Mucosa of gallbladder (tissue), 1 donor: ENCODE measurements around the gene CRIP3. TPM values are rescaled to one million over a fixed set of nuclear protein-coding genes. Genes with fewer than 3 reads are reported as not detected.
A peak's percentile ranks its signal among the peaks of the same experiment; 100 is the strongest.

Source experiments
- DNase-seq: peaks from one replicate; pipeline ENCODE4 v3.0.0-alpha.2; 2020; ENCODE audit warnings: low spot score
- total RNA-seq: library from RNA; stranded (reverse); gene quantifications from one replicate; pipeline ENCODE4 v1.2.1, GENCODE V29; 2021
- donor health status: DM: no; HTN: no; CAD: no.

CRIP3 gene
- total RNA-seq, 1 donor from 2014 or later = 7.3 TPM

DNA sequence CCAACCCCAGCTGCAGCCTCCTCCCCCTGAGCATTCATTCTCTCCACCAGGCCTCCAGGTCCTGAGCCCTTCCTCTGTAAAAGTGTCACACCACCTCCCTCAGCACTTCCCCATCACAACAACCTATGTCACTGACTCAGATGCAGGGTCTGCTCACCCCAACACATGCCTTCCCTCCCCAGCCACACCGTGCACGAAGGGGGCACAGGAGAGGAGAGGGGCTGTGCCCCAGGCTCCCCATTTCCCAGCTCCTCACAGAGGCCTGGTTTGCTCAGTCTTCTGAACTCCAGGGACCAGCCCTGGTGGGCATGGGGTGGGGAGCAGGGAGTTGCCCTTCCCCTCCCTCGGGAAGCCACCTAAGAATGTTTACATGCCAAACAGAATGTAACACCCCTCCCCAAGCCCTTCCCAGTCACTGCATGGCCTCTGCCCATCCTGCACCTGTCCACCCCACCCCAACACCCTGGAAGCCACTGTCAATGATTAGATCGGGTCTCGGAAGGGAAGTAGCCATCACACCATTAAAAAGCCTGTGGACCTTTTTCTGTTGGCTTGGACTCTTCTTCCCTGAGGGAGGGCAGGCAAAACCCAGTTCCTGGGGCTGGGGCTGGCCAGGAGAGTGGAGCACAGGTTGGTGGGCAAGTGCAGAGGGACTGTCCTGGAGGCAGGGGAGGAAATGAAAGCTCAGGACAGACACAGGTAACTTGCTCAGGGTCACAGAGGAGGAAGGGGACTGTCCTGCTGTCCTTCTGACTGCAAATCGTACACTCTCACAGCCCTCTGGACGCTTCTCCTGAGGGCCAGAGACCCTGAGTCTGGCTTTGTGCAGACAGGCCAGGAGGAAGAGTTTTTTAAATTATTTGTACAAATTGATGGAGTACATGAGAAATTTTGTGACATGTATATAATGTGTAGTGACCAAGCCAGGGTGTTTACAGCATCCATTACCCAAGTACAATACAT is 20.6 kb downstream of the CRIP3 start:
- DNase-seq = no peak

GRCh38 chr6:43286980-43287716 is 21.5 kb downstream of the CRIP3 start:
- DNase-seq = no peak

DNA sequence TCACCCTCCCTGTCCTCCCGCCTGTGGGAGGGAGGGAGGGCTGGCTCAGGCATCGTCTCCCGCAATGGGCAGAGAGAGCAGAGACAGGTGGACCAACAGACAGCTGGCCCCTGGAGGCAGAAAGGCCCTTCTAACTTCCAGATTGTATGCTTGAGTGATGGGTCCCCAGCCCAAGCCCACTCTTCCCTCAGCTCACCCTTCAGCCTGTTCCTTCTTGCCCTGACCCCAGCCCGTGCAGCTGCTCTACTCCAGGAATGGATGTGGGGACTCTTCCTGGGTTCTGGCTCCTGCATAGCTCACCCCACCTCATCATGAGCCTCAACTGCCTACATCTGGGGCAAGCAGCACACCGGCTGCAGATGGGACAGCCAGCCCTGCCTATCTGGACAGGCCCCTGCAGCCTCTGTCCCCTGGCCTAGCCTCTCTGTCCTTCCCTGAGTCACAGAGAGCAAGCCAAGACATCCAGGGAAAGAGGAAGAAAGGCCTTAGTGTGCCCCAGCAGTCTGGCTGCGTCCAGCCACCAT is 22.1 kb downstream of the CRIP3 start:
- DNase-seq = no peak

GRCh38 chr6:43285832-43286231 is 22.8 kb downstream of the CRIP3 start:
- DNase-seq = no peak

DNA sequence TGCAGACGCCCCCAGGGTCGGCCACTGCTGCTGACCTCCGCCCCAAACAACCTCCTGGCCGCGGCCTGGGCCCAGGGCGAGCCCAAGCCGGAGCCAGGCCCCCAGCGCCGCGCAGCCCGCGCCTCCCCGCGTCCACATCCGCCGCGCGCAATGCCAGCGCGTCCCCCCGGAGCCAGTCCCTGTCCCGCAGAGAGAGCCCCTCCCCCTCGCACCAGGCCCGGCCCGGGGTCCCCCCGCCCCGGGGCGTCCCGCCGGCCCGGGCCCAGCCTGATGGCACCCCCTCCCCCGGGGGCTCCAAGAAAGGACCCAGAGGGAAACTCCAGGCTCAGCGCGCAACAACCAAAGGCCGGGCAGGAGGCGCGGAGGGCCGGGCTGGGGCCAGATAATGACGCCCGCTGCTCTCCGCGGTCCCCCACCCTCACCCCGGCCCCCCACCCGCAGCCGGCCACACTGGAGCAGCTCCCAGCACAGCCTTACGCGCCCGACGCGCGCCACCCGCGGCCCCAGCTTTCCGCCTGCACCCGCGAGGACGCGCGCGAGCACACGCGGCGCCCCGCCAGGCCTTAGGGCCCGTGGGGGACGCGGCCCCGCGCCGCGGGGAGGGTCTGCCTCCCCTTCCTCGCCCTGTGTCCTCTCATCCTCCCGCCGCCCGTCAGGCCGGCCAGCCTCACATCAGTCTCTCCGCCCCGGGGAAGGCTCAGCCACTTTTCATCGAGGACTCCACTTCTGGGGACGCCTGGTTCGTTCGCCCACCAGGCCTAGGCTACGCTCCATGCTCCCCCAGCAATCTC is 23.4 kb downstream of the CRIP3 start:
- DNase-seq = no peak

- no peak for DNase-seq
Measured at GRCh38 chr6:43283905-43284304, 24.7 kb downstream of the CRIP3 start.

DNA sequence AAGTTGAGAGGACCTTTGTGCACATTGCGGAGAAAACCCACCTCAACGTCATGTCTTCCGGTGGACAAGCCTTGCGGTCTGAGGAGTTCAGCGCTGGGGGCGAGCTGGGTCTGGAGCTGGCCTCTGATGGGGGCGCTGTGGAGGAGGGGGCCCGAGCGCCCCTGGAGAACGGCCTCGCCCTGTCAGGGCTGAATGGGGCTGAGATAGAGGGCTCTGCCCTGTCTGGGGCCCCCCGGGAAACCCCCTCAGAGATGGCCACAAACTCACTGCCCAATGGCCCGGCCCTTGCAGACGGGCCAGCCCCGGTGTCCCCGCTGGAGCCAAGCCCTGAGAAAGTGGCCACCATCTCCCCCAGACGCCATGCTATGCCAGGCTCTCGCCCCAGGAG is 25.1 kb downstream of the CRIP3 start:
- DNase-seq = no peak

DNA sequence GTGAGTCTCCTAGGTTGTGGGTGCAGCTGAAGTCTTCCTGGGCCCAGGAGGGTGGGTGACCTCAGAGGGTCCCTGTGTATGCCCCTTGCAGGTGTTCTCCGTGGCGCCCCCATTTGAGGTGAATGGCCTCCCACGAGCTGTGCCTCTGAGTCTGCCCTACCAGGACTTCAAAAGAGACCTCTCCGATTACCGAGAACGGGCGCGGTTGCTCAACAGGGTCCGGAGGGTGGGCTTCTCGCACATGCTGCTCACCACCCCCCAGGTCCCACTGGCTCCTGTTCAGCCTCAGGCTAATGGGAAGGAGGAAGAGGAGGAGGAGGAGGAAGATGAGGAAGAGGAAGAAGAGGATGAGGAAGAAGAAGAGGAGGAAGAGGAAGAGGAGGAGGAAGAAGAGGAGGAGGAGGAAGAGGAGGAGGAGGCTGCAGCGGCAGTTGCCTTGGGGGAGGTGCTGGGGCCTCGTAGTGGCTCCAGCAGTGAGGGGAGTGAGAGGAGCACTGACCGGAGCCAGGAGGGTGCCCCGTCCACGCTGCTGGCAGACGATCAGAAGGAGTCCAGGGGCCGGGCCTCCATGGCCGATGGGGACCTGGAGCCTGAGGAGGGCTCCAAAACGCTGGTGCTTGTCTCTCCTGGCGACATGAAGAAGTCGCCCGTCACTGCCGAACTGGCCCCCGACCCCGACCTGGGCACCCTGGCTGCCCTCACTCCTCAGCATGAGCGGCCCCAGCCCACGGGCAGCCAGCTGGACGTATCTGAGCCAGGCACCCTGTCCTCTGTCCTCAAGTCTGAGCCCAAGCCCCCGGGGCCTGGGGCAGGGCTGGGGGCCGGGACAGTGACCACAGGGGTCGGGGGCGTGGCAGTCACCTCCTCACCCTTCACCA is 25.8 kb downstream of the CRIP3 start:
- no peak for DNase-seq

DNA sequence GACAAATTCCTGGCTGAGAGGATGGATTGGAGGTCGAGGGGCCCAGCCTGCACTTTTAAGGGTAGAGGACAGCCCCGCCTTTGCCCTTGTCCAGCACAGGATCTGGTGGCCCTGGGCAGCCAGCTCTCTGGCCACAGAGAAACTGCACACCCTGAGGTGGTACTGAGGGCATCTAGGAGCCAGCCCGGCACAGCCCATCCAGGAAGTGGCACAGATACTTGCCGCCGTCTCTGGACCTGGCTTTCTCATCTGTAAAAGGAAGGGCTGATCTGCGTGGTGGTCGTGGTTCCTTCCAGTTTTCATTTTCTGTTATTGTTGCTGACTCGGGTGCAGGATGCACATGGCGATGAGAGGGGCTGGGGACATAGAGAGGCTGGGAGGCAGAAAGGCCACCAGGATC is 26.6 kb downstream of the CRIP3 start:
- DNase-seq = no peak

DNA sequence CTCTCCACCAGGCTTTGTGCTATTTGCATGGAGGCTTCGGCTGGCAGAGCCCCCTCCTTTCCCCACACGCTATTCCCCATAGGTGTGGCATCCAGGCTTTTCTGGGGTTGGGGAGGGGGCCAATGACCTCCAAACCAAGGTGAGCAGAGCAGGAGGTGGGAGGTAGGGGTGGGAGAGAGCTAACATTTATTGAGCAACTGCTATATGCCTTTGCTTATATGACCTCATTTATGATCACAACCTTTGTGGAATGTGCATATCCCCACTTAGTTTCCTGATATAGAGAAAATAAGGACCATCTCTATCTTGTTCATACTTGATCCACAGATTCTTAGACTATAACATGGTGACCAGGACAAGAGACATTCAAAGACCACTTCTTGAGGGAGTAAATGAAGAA is 28.4 kb downstream of the CRIP3 start:
- no peak for DNase-seq

GRCh38 chr6:43278524-43279078 is 30.0 kb downstream of the CRIP3 start:
- peak; percentile 60 for DNase-seq

DNA sequence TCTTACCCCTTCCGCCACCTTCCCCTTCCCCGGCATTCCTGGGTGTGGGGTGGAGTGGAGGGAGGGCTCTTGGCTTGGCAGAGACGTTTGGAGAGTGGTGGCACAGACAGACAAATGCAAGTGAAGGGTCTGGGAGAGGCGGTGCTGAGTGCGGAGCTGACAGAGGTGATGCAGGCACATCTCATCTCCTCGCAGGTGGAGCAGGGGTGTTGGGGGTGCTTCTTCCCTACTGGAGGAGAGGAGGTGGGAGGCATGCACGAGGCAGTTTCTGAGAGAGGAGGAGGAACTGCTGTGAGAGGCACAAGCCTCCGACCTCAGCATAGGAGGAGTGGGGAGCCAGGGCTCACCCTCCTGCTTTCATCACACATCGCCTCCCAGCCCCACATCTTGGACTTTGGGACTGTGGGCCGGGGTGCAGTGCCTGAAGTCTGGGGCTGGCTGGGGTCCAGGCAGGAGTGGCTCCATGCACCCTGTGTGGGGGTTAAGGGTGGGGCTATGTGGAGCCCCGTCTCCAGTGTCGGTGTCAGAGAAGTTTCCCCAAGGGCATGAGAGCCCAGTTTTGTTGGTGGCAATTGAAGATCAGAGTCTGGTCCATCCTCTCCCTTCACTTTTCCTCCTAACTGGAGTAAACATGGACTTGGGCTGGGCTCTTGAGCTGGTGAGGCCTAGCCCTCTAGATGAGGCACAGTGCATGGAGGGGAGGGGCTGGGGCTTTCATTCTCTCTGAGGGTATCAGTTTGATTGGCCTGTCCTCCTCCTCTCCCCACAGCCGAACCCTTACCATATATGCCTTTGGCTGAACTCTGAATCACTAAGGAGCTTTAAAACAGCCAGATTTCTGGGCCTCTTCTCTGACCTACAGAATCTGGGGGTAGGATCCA is 30.7 kb downstream of the CRIP3 start:
- DNase-seq = peak; percentile 70

DNA sequence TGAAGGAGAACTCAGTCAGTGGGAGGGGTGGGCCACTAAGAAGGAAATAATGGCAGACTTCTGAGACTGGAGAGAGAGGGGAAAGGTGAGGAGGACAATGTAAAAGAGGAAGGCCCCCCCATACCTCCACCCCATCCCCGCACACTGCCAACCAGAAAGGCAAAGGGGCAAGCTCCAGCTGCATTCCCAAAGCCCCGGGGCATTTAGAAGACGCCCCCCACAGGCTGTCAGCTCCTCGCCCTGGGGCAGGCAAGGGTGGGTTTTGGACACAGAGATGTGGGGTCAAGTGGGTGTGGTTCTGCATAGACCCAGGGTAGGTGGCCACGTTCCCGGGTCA is 31.4 kb downstream of the CRIP3 start:
- no peak for DNase-seq

DNA sequence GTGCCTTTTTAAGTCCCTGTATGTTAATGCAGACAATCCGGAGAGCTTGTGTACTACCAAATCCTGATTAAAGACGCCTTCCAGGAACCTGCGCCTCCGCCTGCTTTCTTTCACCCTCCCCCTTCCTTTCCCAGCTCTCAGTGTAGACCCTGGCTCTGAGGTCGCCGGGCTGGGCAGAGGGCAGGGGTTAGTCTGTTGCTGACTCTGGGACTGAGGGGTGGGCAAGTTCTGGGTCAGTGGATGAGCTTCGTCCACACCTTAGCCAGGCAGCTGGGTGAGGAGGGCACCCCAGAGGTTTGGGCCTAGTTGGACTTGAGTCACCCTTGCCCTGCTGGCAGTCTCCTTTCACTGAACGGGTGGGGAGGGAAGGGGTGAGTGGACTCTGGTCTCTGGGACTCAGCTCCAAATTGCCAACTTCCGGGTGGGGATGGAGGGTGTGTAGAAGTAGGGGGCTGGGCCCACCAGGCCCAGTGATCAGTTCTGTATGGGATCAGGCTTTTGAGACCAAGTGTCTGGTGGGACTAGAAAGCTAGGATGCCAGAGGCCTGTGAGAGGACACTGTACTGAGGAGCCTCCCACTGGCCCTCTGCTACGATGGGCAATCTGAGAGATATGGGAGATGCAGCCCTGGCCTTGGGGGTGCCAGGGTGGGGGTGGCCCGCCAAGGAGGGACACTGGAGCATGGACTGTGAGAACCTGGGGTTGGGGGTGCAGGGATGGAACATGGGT is 31.9 kb downstream of the CRIP3 start:
- no peak for DNase-seq

DNA sequence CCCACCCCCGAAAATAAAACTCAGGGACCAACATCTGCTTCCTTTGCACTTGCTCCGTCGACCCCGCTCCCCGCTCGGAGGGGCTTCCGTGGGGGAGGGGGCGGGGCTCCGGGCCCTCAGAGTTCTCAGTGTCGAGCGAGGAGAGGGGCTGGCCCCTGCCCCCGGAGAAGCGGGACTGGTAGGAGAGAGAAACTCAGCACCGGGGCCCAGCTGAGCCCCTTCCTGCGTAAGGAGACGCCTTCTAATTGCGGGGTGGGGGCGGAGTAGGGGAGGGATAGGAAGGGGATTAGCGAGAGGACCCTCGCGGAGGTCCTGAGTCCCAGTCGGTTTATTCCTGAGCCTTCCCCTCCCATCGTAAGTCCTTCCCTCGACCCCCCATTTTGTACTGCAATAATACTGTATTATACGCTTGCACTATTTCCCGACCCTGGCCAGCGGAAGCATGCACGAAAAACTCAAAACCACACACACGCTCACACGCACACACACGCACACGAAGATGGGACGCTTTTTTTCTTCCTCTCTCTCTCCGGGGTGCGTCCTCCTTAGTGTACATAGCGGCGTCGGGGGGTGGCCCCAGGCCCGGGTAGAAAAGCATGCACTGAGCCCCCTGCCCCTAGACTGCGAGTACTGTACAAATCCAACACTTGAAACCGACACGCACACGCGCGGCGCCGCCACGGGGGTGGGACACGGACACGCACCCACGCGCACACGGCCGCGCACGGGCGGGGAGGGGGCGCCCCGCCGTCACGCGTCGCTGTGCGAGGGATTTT is 32.6 kb downstream of the CRIP3 start:
- no peak for DNase-seq

- no peak for DNase-seq
Measured at GRCh38 chr6:43274916-43275597, 33.6 kb downstream of the CRIP3 start.

- DNase-seq = no peak
Measured at GRCh38 chr6:43274127-43274915, 34.3 kb downstream of the CRIP3 start.
